WTC11 (cell line): ENCODE measurements around the gene ZNF76. TPM values are rescaled to one million over a fixed set of nuclear protein-coding genes. Genes with fewer than 3 reads are reported as not detected.

Source experiments
- ATAC-seq: fragments of 200-7000 bp; cut with Tn5 transposase; 2 replicates; pipeline ENCODE4 v1.10.0; 2021; ENCODE audit warnings: mild to moderate bottlenecking, moderate library complexity
- CTCF ChIA-PET: fragments of 300-600 bp; sonication (Branson Sonifier 250); formaldehyde crosslinking; loops from one replicate; lab custom pipeline; 2021; ENCODE audit warnings: antibody characterized with exemption; lab: Charles Lee
- POLR2A ChIA-PET: fragments of 350-600 bp; sonication (Branson Sonifier 250); formaldehyde crosslinking; loops from one replicate; lab custom pipeline; 2021; ENCODE audit warnings: antibody characterized with exemption; lab: Charles Lee
- DNase-seq: peaks from one replicate; pipeline ENCODE4 v3.0.0; 2021; ENCODE audit warnings: low spot score
- H3K27ac Mint-ChIP-seq: 2 replicates; pipeline ENCODE4 v1.8.0; 2021; ENCODE audit warnings: mixed read lengths
- H3K27me3 Mint-ChIP-seq: 2 replicates; pipeline ENCODE4 v1.8.0; 2021; ENCODE audit warnings: low read depth, mild to moderate bottlenecking, moderate library complexity, mixed read lengths
- H3K36me3 Mint-ChIP-seq: 2 replicates; pipeline ENCODE4 v1.8.0; 2021; ENCODE audit warnings: mixed read lengths
- H3K4me1 Mint-ChIP-seq: 2 replicates; pipeline ENCODE4 v1.8.0; 2022; ENCODE audit warnings: mixed read lengths
- H3K4me3 Mint-ChIP-seq: 2 replicates; pipeline ENCODE4 v1.8.0; 2021; ENCODE audit warnings: mild to moderate bottlenecking, moderate library complexity, mixed read lengths
- H3K9me3 Mint-ChIP-seq: 2 replicates; pipeline ENCODE4 v1.8.0; 2021; ENCODE audit warnings: mixed read lengths
- CREB1 ChIP-seq: sonication (generic); formaldehyde crosslinking; IDR thresholded peaks from 2 replicates; pipeline ENCODE4 v1.8.0; 2023; ENCODE audit warnings: mild to moderate bottlenecking, missing genetic modification reagents
- E2F4 ChIP-seq: sonication (generic); formaldehyde crosslinking; IDR thresholded peaks from 2 replicates; pipeline ENCODE4 v1.8.1; 2022; ENCODE audit warnings: low read depth, mild to moderate bottlenecking, moderate library complexity, missing genetic modification reagents, borderline replicate concordance
- ELF4 ChIP-seq: sonication (generic); formaldehyde crosslinking; IDR thresholded peaks from 2 replicates; pipeline ENCODE4 v1.8.1; 2022; ENCODE audit warnings: low read depth, mild to moderate bottlenecking, moderate library complexity, missing genetic modification reagents
- ERG ChIP-seq: fragments of 250-450 bp; sonication (Bioruptor Pico); IDR thresholded peaks from 2 replicates; pipeline ENCODE4 v1.8.0; 2021; ENCODE audit warnings: mild to moderate bottlenecking
- ESRRA ChIP-seq: sonication (generic); formaldehyde crosslinking; IDR thresholded peaks from 2 replicates; pipeline ENCODE4 v1.8.1; 2022; ENCODE audit warnings: mild to moderate bottlenecking, missing genetic modification reagents, borderline replicate concordance
- FOXP4 ChIP-seq: sonication (generic); formaldehyde crosslinking; IDR thresholded peaks from 2 replicates; pipeline ENCODE4 v1.8.0; 2022; ENCODE audit warnings: mild to moderate bottlenecking, missing genetic modification reagents
- MXD4 ChIP-seq: fragments of 250-450 bp; sonication (Bioruptor Pico); IDR thresholded peaks from 2 replicates; pipeline ENCODE4 v1.8.0; 2021; ENCODE audit warnings: mild to moderate bottlenecking, moderate library complexity, borderline replicate concordance
- MYBL2 ChIP-seq: sonication (generic); formaldehyde crosslinking; IDR thresholded peaks from 2 replicates; pipeline ENCODE4 v1.8.1; 2023; ENCODE audit warnings: mild to moderate bottlenecking, moderate library complexity, missing genetic modification reagents
- NFATC4 ChIP-seq: fragments of 250-450 bp; sonication (Bioruptor Pico); IDR thresholded peaks from 2 replicates; pipeline ENCODE4 v1.9.0; 2021; ENCODE audit warnings: mild to moderate bottlenecking
- NFYB ChIP-seq: sonication (generic); formaldehyde crosslinking; conservative IDR thresholded peaks from 2 replicates; pipeline ENCODE4 v1.8.0; 2022; ENCODE audit warnings: low read depth, missing genetic modification reagents
- RELA ChIP-seq: sonication (generic); formaldehyde crosslinking; IDR thresholded peaks from 2 replicates; pipeline ENCODE4 v1.8.1; 2022; ENCODE audit warnings: missing genetic modification reagents, mild to moderate bottlenecking, borderline replicate concordance
- SMAD4 ChIP-seq: sonication (generic); formaldehyde crosslinking; IDR thresholded peaks from 2 replicates; pipeline ENCODE4 v1.8.0; 2022; ENCODE audit warnings: mild to moderate bottlenecking, missing genetic modification reagents
- TEAD4 ChIP-seq: sonication (generic); formaldehyde crosslinking; IDR thresholded peaks from 2 replicates; pipeline ENCODE4 v1.8.0; 2022; ENCODE audit warnings: mild to moderate bottlenecking, missing genetic modification reagents
- ZNF121 ChIP-seq: sonication (generic); formaldehyde crosslinking; IDR thresholded peaks from 2 replicates; pipeline ENCODE4 v1.8.0; 2023; ENCODE audit warnings: missing genetic modification reagents
- ZNF138 ChIP-seq: sonication (generic); formaldehyde crosslinking; conservative IDR thresholded peaks from 2 replicates; pipeline ENCODE4 v1.8.1; 2022; ENCODE audit warnings: mild to moderate bottlenecking, moderate library complexity, missing genetic modification reagents
- ZNF232 ChIP-seq: sonication (generic); formaldehyde crosslinking; IDR thresholded peaks from 2 replicates; pipeline ENCODE4 v1.8.0; 2022; ENCODE audit warnings: mild to moderate bottlenecking, missing genetic modification reagents
- ZNF671 ChIP-seq: fragments of 250-450 bp; sonication (Bioruptor Pico); IDR thresholded peaks from 2 replicates; pipeline ENCODE4 v1.8.0; 2021; ENCODE audit warnings: mild to moderate bottlenecking
- total RNA-seq: library from RNA; stranded (reverse); gene quantifications from 3 replicates; pipeline ENCODE4 v1.2.3, GENCODE V29; 2021
- TF ChIP-seq, protein P1 (sequence below): sonication (generic); formaldehyde crosslinking; IDR thresholded peaks from 2 replicates; pipeline ENCODE4 v1.8.0; 2023; ENCODE audit warnings: missing genetic modification reagents
- TF ChIP-seq, protein P2 (sequence below): sonication (generic); formaldehyde crosslinking; IDR thresholded peaks from 2 replicates; pipeline ENCODE4 v1.8.1; 2023; ENCODE audit warnings: mild to moderate bottlenecking, missing genetic modification reagents, moderate library complexity
- TF ChIP-seq, protein P3 (sequence below): fragments of 200-600 bp; IDR thresholded peaks from 2 replicates; pipeline ENCODE4 v1.8.0; 2022; ENCODE audit warnings: antibody characterized with exemption
- TF ChIP-seq, protein P4 (sequence below): sonication (generic); formaldehyde crosslinking; IDR thresholded peaks from 2 replicates; pipeline ENCODE4 v1.8.0; 2022; ENCODE audit warnings: mild to moderate bottlenecking, missing genetic modification reagents

The ZNF76 gene
- total RNA-seq, 1 experiment from 2014 or later, result 25.8 TPM

GRCh38 chr6:35242486-35242885 lies 17.0 kb upstream of the ZNF76 start:
- H3K36me3 Mint-ChIP-seq, result no peaks in the 10 kb centered on the region
- CTCF ChIA-PET, result interaction anchor here (1.2 to 6.3 kb wide), 3 partner anchors 70 to 103 kb away, joined by 7 to 102 read pairs (median 23); no protein-coding TSS in a partner anchor
- no peak overlapping the region for H3K27ac Mint-ChIP-seq
- DNase-seq, result no peak
- no peak overlapping the region for H3K4me3 Mint-ChIP-seq
- H3K4me1 Mint-ChIP-seq, result peaks cover 40% of the 10 kb centered on the region
- no peak for ATAC-seq
- TF ChIP-seq NFATC4 (CRISPR knock-in tag), result no peak
- TF ChIP-seq ZNF232 (CRISPR knock-in tag), result no peak
- TF ChIP-seq E2F4 (CRISPR knock-in tag), result no peak
- TF ChIP-seq SMAD4, result no peak
- no peak for TF ChIP-seq MYBL2 (CRISPR knock-in tag)
- no peak for TF ChIP-seq ERG (CRISPR knock-in tag)
- TF ChIP-seq ZNF121 (CRISPR knock-in tag), result no peak
- no peak for TF ChIP-seq CREB1 (CRISPR knock-in tag)
- TF ChIP-seq MXD4 (CRISPR knock-in tag), result no peak
- TF ChIP-seq ZNF138 (CRISPR knock-in tag), result no peak
- POLR2A ChIA-PET, result no interaction called here
- H3K9me3 Mint-ChIP-seq, result no peaks in the 10 kb centered on the region
- H3K27me3 Mint-ChIP-seq, result peaks cover 36% of the 10 kb centered on the region

GRCh38 chr6:35242906-35243305 lies 16.6 kb upstream of the ZNF76 start:
- no peaks in the 10 kb centered on the region for H3K9me3 Mint-ChIP-seq
- no peak for TF ChIP-seq ZNF671 (CRISPR knock-in tag)
- ATAC-seq (no peak), DNase-seq (no peak)
- H3K27me3 Mint-ChIP-seq, result peaks cover 32% of the 10 kb centered on the region
- H3K36me3 Mint-ChIP-seq, result no peaks in the 10 kb centered on the region
- ChIA-PET POLR2A (no interaction called here), CTCF (interaction anchor here (6.3 kb wide), 1 partner anchor 95 kb away, joined by 102 read pairs; no protein-coding TSS in a partner anchor)
- peaks cover 38% of the 10 kb centered on the region for H3K4me1 Mint-ChIP-seq
- H3K27ac Mint-ChIP-seq, result no peak overlapping the region
- H3K4me3 Mint-ChIP-seq, result no peak overlapping the region

- DNase-seq (no peak), ATAC-seq (no peak)
- H3K4me1 Mint-ChIP-seq, result peaks cover 35% of the 10 kb centered on the region
- ChIA-PET CTCF (interaction anchor here (6.3 kb wide), 1 partner anchor 95 kb away, joined by 102 read pairs; no protein-coding TSS in a partner anchor), POLR2A (no interaction called here)
- H3K27ac Mint-ChIP-seq, result no peak overlapping the region
- TF ChIP-seq FOXP4 (CRISPR knock-in tag) (no peak), MXD4 (CRISPR knock-in tag) (no peak), NFYB (CRISPR knock-in tag) (no peak), ESRRA (CRISPR knock-in tag) (no peak)
- no peaks in the 10 kb centered on the region for H3K9me3 Mint-ChIP-seq
- no peak overlapping the region for H3K4me3 Mint-ChIP-seq
- H3K27me3 Mint-ChIP-seq, result peaks cover 26% of the 10 kb centered on the region
- no peaks in the 10 kb centered on the region for H3K36me3 Mint-ChIP-seq
Observed at GRCh38 chr6:35243386-35243958, 16.1 kb upstream of the ZNF76 start.

DNA sequence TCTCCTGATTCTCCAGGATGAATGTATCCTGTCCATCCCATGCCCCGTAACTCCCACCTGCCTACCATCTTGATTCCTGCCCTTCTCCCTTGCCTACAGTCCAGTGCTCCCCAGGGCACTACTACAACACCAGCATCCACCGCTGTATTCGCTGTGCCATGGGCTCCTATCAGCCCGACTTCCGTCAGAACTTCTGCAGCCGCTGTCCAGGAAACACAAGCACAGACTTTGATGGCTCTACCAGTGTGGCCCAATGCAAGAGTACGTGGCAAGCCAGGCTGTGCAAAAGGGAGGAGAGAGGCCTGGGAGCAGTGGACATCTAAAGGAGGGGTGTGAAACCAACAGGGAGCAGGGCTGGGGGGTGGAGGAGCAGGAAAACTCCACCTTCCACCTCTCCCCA lies 15.0 kb upstream of the ZNF76 start:
- H3K27me3 Mint-ChIP-seq, result peaks cover 15% of the 10 kb centered on the region
- POLR2A ChIA-PET, result no interaction called here
- H3K4me1 Mint-ChIP-seq, result peaks cover 36% of the 10 kb centered on the region
- H3K27ac Mint-ChIP-seq, result no peak overlapping the region
- CTCF ChIA-PET, result no interaction called here
- ATAC-seq (no peak), DNase-seq (no peak)
- H3K36me3 Mint-ChIP-seq, result no peaks in the 10 kb centered on the region
- H3K9me3 Mint-ChIP-seq, result no peaks in the 10 kb centered on the region
- no peak overlapping the region for H3K4me3 Mint-ChIP-seq
- TF ChIP-seq ZNF232 (CRISPR knock-in tag) (no peak), TEAD4 (no peak), RELA (no peak), ELF4 (no peak)
- TF ChIP-seq, protein P1, sequence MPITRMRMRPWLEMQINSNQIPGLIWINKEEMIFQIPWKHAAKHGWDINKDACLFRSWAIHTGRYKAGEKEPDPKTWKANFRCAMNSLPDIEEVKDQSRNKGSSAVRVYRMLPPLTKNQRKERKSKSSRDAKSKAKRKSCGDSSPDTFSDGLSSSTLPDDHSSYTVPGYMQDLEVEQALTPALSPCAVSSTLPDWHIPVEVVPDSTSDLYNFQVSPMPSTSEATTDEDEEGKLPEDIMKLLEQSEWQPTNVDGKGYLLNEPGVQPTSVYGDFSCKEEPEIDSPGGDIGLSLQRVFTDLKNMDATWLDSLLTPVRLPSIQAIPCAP (CRISPR knock-in tag), result no peak
- TF ChIP-seq, protein P2, sequence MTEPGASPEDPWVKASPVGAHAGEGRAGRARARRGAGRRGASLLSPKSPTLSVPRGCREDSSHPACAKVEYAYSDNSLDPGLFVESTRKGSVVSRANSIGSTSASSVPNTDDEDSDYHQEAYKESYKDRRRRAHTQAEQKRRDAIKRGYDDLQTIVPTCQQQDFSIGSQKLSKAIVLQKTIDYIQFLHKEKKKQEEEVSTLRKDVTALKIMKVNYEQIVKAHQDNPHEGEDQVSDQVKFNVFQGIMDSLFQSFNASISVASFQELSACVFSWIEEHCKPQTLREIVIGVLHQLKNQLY, result no peak
- TF ChIP-seq, protein P3, sequence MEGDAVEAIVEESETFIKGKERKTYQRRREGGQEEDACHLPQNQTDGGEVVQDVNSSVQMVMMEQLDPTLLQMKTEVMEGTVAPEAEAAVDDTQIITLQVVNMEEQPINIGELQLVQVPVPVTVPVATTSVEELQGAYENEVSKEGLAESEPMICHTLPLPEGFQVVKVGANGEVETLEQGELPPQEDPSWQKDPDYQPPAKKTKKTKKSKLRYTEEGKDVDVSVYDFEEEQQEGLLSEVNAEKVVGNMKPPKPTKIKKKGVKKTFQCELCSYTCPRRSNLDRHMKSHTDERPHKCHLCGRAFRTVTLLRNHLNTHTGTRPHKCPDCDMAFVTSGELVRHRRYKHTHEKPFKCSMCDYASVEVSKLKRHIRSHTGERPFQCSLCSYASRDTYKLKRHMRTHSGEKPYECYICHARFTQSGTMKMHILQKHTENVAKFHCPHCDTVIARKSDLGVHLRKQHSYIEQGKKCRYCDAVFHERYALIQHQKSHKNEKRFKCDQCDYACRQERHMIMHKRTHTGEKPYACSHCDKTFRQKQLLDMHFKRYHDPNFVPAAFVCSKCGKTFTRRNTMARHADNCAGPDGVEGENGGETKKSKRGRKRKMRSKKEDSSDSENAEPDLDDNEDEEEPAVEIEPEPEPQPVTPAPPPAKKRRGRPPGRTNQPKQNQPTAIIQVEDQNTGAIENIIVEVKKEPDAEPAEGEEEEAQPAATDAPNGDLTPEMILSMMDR, result no peak
- TF ChIP-seq, protein P4, sequence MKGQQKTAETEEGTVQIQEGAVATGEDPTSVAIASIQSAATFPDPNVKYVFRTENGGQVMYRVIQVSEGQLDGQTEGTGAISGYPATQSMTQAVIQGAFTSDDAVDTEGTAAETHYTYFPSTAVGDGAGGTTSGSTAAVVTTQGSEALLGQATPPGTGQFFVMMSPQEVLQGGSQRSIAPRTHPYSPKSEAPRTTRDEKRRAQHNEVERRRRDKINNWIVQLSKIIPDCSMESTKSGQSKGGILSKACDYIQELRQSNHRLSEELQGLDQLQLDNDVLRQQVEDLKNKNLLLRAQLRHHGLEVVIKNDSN (CRISPR knock-in tag), result no peak
